ENCODE results near the gene MYLK2.

- TF ChIP-seq EP300 (IDR thresholded peaks at IDR 0.05) (no peak), CTCF (IDR thresholded peaks at IDR 0.05) (no peak), POLR2A (IDR thresholded peaks at IDR 0.05) (no peak), POLR2AphosphoS5 (IDR thresholded peaks at IDR 0.05) (no peak)
Measured at GRCh38 chr20:31797364-31797763, 21.8 kb upstream of the MYLK2 start.

Measured in sigmoid colon (tissue), 4 donors.